ENCODE results near the gene WNT1.
A peak's percentile ranks its signal among the peaks of the same experiment; 100 is the strongest.

Gene WNT1

DNA sequence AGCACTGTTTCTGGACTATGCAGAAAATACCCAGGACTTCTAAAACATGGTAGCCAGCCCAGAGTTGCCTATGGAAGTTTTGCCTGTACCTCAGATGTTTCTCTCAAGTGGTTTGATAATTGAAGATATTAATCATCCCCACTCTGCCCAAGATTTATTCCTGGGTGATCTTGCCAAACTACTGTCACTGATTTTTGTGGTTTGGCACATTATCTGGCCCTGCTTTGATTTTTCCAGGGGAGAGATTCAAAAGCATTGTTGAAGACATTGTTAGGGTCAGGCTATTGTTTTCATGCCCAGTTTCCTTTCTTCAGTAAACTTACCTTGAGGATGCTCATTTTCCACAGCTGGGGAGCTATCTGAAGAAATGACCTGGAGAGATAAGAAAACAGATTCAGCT, 34.6 kb downstream of the WNT1 start:
- no peak for DNase-seq

DNA sequence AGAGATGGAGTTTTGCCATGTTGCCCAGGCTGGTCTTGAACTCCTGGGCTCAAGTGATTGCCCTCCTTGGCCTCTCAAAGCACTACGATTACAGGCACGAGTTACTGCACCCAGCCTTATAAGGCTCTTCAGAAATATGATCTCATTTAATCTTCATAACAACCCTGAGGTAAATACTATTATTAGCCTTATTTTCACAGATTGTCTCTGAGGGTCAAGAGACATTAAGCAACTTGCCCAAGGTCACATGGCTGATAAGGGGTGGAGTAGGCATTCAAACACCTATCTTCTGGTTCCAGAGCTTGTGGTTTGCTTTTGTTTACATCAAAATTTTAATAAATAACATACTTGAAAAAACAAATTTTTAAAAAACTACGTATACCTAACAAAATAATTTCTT, 35.3 kb downstream of the WNT1 start:
- no peak for DNase-seq

DNA sequence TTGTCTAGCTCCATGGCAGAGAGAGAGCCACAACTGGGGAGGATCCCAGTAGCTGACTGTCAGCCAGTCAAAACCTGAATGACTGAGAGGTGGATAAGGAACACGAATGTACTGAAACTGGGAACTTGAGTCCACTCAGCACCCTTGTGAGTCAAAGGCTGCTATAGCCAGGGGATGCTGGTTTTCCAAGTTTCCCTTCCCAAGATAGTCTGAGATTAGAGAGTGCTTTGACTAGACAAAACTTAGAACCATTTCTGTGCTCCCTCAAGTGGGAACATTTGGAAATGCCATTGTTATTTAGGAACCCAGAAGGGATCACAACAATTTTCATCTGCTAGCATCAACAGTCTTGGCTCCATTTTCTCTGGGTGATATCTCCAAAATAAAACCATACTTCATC, 36.4 kb downstream of the WNT1 start:
- peak; percentile 26 for DNase-seq

DNA sequence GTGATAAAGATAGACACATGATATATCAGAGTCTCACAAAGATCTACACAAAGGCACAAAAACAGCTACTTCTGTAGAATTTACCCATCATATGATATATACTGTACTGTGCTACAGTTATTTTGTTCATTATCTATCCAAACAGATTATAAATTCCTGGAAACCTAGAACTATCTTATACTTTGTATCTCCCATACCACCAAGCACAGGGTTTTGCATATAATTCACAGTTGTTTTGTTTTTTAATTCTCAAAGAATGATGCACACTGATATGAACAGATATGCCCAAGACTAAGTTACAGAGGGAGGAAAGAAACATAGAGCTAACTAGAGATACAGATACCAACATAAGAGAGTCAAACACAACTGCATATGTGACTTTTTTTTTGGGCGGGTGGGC, 37.1 kb downstream of the WNT1 start:
- DNase-seq = no peak

DNA sequence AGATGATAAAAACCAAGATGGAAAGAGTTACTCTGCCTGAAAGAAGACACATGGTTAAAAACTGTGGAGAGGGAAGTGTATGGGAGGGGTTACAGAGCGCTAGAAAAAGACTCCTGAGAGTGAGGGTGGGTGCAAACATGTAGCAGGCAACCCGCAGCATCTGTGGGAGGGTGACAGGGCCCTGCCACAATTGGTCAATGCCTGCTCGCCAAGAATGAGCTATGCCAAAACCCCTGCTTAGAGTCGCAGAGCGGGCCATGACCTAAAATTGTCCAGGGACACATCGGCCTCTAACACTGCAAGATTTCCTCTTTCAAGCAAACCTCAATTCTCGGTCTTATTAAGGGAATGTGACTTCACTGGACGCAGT, 39.8 kb downstream of the WNT1 start:
- peak; percentile 45 for DNase-seq

DNA sequence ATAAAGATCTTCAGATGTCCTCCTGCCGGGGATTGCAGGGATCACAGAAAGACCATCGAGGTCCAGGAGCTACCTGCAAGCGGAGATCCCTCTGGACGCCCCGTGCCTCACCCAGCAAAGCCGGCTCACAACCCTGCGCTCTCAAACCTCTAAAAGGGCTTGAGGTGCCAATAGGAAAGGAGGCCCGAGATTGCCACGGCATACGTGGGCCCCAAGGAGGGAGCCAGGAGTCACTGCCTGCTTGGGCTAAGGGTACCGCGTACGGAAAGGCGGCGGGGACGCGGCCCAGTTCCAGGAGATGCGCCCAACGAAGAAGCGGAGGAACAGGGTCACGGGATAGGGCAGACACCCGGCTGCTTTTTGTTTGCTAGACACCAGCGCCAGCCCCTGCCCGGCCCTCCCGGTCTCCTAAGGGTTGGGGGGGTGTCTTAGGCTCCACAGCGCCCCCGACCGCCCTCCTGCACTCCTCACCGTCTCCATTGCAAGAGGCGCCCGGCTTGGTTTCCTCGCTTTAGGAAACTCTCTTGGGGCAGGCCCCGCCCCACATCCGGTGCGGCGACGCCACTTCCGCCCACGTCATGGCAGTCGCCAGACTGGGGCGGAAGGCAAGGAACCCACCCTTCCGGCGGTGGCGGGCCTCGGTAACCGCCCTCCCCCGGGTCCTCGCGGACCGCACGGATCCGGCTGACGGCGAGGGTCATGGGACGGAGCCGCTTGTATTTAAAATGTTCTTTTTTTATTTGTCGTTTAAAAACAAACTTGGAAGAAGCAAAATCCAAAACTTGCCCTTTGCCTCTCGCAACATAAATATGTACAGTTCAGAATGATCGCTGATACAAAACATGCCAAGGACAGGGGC, 40.4 kb downstream of the WNT1 start, which contains the start of gene PRKAG1:
PRKAG1 (minus strand) TSS at position 516 of the 859 bp plus-strand sequence; CDS start at position 480, 36 bp downstream.
- DNase-seq = peak; percentile 97

DNA sequence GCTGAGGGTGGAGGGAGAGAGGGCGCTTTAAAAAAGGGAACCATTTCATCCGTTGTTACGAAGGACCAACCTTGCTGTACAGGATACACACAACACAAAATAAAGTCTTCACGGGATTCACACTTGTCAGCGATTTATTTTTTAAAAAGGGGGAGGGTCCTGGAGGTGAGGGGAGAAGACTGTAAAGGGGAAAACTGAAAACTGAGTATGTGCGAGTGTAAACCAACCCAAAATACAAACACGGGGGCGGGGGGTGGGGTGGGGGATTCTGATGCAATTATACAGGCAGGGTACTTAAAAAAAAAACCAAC, 41.0 kb downstream of the WNT1 start:
- DNase-seq = no peak

DNA sequence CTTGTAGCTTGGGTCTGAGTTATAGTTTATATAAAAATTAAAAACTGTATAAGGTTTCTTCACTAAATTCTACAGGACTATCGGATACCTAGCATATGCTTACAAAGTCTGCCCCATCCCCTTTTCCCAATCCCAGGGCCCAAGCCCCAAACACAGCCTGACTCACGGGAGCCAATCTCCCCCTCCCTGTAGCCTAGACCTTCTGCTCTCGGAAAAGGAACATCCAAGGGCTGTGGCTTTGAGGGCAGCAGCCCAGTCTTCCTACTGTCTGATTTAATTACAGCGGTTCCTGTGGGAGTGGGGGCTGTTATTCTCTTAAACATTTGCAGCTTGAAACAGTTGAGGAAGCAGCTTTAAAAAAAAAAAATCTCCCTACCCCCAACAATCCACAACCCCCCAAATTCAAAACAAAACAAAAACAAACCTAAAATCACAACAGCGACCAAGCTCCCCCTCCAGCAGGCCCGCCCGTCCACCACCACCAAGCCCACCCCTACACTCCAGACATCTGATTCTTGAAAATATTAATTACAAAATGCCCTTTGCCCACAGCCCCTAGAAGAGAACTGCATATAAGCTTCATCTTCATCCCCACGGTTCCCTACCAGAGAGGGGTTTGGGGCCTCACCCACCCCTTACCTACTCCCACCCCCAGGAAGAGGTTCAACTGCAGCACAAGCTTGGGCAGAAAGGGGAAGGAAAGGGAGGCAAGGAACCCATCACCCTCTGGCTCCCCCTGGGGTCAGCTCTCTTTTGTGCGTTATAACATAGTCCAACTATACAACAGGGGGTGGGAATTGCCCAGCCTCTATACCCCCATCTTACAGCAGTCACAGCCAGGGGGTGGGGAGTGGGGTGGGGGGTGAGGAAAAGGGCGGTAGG, 41.6 kb downstream of the WNT1 start:
- DNase-seq = peak; percentile 28

DNA sequence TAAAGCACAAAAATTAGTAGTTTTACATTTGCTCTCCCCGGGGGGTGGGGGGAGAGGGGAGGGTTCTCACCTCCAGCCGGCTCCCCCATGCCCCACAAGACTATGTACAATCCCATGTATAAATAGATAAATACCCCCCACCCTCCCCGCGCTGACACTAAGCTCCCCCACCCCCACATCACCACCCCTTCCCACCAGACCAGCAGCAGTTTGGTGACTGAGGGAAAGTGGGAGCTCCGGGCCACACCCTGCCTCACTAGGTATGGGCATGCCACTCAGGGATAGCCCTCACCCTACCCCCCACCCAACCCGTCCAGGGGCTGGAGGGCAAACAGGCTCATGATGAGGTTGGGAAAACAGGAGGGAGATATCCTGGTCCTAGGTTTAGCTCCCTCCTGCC, 42.3 kb downstream of the WNT1 start:
- no peak for DNase-seq

DNA sequence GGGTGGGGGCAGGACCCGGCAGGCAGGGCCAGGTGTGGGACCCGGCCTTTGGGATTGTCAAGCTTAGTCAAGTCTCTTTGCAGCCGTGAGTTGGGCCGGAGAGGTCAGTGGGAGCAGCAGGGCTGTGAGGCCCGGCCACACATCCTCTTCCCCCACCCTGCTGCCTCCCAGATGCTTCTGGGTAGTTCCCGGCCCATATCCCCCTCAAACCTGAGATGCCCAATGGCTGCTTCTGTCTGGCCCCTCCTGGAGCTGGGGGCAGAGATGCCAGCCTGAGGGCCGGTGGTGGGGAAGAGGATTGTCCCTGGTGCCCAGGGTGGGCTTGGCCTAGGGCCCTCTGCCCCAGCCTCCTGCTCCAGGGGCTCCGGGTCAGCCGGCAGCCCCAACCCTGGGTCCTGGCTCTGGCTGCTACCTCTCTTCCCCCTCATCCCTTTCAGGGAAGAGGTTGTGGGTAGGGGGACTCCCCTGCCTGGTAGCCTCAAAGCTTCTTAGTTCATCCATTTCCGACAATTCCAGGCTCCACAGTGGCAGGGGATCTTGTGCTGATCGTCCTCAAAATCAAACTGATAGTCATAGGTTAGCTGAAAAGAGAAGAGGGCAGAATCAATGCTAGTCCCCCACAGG, 43.3 kb downstream of the WNT1 start:
- no peak for DNase-seq

DNA sequence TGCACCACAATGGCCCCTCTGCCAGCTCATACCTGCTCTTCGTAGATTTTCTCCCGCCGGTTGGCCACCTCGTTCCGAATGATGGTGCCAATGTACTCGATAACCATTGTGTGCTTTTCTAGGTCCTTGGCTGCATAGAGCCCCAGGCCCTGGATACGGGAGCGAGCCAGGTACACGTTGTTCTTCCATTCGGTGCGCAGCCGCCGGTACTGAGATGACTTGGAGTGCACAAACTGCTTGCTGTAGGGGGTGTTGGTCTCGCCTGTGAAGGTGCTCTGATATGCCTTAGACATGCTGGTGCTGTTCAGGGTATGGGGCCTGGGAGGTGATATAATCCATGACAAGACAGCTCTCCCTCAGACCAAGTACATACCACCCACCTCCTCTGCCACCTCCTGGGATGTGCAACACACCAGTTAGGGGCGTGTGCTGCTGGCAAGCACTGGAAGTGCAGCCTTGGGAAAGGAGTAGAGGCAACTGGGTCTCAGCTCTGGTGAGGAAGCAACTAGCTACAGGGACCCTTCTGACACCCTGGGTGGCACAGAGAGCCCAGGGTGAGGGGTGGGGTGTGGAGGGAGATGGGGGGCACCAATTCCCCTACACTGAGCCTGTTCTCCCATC, 44.5 kb downstream of the WNT1 start:
- no peak for DNase-seq

DNA sequence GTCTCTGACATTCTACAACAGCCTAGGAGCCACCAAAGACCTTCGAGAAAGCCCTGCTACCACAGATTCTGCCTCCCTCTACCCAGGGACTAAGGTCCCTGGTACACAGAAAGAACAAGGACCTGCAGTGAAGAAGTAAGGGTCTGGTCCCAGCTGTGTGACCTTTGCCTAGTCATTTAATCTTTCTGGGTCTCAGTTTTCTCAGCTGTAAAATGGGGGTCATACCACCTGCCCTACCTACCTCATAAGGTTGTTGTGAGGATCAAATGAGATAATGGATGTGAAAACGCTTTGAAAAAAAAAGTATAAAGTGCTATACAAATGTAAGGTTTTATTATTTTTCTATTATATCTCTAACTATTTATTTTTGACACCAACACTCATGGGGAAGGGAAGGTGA, 45.7 kb downstream of the WNT1 start:
- DNase-seq = no peak

DNA sequence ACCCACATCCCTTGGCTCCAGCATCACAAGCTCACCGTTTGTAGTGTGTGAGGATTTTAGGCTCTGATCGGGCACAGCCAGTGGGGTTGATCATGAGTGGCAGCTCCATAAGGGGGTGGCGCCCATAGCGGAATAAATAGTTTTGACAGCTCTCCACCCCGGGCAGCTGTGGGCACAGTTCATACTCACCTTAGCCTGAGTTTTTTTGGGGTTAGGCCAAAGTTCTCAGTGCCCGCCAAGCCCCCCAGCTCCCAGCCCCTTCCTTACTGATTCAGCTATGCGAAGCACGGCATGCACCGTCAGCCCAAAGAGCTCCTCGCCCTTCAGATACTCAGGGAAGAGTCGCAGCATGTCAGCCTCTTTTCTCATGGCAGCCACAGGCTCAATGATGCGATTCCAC, 46.4 kb downstream of the WNT1 start:
- no peak for DNase-seq

DNA sequence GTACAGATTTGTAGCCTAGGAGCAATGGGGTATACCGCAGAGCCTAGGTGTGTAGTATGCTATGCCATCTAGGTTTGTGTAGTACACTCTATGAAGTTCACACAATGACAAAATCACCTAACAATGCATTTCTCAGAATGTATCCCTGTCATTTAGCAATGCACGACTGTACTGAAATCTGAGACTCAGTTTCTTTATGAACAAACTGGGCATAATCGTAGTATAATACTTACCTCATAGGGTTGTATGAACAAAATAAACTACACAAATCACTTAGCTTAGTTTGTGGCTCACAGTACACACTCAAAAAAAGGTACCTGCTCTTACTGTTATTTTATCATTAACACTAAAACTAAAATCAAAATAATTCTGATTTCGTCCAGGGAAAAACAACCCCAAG, 47.3 kb downstream of the WNT1 start:
- DNase-seq = no peak

DNA sequence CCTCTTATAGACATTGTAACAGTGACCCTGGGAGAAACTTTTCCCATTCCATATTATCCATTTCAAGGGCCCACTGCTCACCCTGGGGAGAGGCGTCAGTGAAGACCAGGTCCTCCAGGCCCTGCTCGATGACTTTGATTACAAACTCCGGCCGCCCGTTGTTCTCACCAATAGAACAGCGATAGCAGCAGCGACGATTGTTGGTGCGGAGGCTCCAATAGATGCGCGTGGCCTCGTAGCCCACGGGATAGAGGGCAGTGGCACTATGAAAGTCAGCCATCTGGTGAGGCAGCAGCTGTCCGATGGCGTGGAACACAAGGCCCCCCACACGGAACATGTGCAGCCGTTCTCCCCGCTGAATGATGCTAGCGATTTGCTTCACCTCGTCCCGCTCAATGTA, 48.0 kb downstream of the WNT1 start:
- no peak for DNase-seq

DNA sequence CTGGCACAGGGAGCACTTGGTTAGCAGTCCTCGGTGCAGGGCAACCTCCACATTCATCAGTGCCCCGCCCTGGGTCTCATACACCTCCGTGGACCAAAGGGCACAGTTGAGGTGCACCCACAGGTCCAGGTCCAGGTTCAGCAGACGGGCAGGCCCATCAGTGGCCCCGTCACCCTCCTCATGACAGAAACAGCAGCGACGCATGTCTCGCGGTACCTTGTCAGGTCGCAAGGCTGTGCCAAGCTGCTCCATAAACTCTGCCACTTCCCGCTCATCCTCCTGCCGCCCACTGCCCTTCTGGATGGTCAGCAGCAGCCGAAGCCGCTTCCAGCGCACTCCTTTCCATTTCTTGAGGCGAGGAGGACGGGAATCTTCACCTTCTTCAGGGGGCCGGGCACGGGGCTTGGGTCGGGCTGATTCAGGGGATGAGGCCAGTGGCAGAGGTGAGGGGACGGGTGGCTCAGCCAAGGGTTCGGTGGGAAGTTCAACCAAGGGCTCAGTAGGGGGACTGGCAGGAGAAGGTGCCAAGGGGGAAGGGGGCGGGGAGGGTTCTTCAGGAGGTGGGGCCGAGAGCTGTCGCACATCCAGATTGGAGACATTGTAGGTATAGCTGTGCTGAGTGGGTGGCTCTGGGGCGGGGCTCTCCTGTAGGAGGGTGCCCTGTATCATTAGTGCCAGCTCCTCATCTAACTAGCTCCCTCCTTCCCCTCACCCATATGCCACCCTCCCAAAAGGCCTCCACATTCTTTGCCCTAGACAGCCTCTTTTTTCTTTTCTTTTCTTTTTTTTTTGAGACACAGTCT, 48.8 kb downstream of the WNT1 start:
- DNase-seq = no peak

DNA sequence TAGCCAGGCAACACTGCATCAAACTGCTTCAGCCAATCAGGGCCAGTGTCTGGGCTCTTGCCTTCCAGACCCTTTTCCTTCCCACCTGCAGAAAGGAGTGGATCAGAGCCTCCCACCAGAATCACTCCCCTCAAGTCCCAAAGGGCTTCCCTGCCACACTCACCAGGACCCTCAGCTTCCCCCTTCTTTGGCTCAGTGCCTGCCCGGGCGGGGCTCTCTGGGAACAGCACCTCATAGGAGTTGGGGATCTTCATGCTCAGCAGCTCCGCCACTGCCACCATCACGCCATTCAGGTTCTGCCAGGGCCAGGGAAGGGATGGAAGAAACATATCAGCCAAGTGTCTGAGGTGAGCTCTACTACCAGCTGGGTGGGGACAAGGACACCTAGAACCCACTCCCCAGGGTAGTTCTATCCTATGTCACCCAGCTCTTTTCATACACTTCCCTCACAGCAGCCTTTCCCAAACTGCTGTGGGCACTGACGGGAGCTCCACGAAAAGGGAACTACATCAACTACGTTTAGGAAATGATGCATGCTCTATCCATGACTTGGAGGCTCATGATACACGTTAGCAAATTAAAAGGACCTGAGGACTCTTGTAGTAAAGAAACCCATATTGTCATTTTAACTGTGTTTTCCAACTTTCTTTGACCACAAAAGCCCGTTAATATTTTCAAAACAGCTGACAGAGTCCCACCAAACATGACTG, 49.9 kb downstream of the WNT1 start:
- no peak for DNase-seq

DNA sequence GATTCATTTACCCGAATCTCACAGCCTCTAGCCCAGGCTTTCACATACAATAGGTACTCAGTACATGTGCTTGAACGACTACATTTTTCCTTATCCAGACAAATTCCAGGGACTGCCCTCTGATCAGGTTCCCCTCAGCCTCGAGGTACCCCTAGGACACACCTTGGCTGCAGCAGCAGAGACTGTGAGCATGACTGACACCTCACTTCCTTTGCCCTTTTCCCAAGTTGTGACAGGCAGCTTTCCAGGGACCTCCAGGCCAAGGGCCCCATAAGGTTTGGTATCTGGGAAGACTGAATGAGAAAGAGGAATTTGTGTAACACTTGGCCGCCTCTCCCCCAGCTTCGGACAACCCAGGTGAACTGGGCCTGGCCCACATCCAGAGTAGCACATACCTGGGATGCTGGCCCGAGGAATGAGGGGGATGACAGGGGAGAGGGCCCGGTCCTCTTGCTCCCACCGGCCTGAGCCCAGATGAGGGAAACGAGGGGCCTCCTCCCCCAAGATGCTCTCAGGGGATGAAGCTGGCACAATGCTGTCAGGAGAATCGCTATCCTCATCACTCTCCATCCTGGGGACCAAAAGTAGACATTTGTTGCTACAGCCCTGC, 50.6 kb downstream of the WNT1 start:
- no peak for DNase-seq

DNA sequence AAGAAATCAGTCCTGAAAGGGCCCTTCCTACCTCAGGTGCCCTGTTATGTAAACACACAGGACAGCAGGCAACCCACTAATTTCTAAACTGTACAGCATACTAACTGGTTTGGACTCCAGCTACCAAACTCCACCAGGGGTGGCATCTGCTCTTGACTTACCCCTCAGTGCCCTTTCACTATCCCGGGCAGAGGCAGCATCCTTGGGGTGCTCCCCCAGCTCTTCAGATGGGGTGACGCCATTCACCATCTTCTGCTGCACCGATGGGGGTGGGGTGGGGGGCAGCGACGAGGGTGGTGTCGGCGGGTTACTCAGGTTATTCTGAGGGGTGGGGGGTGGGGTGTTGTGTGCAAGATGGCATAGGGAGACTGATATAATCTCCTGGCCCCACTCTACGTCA, 52.0 kb downstream of the WNT1 start:
- DNase-seq = no peak

DNA sequence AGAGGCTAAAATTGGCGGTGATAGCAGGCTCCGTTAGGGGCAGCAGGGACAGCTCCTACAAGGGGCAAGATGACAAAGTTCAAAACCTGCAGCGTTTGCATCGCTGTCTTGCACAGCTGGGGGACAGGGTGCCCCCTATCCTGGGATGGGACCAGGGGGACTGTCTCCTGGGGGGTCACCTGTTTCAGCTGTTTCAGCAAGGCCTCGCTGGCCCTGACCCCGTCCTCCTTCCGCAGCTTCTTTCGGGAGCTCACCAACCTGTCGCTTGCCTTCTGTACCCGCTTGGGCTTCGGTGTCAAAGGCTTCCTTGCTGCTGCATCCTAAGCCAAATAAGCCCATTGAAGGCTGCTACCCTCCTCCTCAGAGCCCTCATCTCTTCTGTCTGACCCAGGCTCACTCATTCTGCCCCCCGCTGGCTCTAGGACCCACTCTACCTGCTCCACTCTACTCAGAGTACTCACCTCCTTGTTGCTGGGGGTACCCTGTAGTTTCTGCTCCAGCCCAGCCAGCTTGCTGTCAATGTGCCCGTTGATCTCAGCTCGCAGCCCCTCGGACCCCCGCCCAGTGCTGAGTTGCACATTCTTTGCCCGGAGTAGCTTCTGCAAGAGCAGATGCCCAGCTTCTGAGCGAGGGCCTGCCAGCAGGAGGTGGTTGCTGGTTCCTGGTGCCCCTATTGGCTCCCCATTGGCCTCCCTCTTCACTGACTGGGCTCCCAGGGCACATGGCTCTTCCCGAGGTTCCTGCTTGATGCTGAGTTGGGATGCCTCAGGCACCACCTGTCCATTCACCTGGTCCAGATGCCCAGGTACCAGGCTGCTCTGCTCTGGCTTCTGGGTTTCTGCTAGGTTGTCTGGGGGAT, 52.8 kb downstream of the WNT1 start:
- no peak for DNase-seq
